HG03135 (cell line): ENCODE measurements around the gene MRPL44.

Experiments used
- ATAC-seq: cut with Tn5 transposase; IDR thresholded peaks from one replicate; pipeline ENCODE4 v1.9.1; 2021; ENCODE audit warnings: mild to moderate bottlenecking, moderate library complexity; ENCODE audit not compliant: unreplicated experiment

MRPL44 gene

DNA sequence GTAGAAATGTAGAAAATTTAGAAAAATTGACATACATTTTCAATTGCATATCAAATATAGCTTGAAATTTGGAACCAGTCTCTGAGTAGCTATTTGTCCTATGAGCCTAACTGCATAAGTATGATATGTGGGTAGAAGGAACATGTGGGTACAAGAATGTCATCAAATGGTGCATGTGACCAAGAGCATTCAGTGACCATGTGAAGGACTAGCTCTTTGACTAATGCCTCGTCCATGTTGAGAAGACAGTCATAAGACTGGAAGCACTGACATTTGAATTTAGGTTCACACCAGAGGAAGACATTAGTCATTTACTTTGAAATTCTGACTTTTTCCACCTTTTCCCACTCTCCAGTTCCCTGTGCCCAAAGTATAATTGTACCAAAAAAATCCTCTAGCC is 12.6 kb downstream of the MRPL44 start:
- ATAC-seq, result no peak

DNA sequence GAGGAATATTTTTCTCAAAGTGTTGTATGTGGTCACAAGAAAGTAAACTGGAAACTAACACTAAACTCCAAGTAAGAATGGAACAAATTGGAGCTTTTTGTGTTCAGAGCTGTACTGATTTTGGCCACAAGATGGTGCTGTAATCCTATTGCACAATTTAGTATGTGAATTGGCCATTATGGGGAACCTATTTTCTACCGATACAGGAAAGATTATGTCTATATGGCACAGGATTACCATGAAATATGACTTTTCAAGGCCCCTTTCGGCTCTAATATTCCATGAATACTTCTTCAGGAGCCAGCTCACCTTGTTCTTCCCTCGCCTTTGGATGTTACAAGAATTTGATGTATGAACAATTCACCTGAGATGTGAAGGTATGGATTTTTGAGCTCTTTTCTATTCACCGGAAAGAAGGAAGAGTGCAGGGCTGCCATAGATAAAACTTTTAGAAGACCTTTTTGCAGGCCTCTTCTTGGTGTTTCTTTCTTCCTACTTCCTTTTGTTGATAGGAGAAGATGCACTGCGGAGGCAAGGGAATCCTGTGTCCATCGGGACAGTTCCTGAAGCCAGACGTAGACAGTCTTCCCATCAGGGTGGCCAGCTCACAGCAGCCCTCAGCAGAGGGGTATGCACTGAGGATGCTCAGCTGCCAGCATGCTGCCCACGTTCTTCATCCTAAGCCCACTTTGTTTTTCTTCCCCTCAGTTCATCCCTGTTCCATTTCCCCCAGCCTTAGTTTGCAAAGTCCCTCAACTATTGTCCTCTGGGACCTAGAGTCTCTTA is 13.3 kb downstream of the MRPL44 start:
- ATAC-seq, result peak; percentile 71

DNA sequence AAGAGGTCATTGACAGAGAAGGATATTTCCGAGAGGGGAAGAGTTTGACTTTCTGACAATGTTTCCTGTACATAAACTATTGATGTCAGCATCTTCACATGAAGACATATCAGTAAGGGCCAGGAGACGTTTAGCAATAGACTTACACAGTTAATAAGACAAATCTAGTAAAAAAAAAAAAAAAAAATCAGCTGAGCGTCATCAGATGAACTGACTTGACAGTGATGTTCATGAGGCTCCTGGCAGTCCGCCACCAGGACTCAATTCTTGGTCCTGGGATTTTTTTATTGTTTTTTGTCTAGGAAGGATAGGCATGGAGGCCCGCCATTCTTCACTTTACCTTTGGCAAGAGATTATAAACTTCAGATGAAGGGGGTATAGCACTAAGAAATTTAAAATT is 14.5 kb downstream of the MRPL44 start:
- ATAC-seq, result no peak

DNA sequence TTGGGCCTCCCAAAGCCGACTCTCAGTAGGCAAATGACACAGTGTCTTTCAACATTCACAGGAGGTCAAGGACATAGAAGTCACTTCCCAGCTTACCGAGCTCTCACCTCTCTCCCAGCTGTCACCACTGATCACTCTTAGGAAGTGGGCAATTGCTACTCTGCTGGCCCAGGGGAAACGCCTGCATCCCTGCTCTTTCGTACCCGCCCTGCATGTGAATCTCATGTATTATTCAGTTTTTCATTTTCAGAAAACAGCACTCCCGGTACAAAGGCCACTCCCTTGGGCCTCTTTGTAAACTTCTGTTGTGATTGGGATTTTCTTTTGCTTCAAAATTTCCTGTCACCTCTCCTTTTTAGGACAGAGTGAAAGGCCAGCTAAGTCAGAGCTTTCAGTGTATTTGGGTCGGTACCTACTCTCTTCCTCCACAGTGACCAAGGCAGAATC is 15.4 kb downstream of the MRPL44 start:
- no peak for ATAC-seq

DNA sequence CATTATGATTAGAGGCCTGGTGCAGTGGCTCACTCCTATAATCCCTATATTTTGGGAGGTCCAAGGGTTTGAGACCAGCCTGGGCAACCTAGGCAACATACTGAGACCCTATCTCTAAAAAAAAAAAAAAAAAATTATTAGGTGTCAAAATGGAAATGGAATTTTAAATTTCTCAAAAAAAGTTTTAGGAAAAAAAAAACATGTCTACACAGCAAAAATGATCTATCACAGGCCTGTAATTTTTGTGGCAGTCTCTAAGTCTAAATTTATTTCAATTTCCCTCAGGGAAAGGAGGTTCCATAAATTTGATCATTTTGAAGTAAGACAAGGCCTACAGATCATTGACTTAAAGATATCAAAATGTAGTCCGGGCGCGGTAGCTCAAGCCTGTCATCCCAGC is 16.3 kb downstream of the MRPL44 start:
- ATAC-seq, result no peak

DNA sequence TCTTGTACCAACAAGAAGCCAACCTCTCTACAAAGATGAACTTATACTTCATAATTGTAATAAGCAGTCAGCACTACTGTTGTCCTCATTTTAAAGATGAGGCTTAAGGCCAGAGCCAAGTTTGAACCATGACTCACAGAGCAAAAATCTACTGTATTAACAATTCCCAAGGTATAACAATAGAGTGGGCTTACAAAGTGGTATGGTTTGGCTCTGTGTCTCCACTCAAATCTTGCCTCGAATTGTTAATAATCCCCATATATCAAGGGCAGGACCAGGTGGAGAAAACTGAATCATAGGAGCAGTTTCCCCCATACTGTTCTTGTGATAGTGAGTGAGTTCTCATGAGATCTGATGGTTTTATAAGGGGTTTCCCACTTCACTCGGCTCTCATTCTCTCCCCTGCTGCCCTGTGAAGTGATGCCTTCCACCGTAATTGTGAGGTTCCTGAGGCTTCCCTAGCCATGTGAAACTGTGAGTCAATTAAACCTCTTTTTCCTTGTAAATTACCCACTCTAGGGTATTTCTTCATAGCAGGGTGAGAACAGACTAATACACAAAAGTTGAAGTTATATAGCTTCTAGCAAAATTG is 19.5 kb downstream of the MRPL44 start:
- no peak for ATAC-seq

DNA sequence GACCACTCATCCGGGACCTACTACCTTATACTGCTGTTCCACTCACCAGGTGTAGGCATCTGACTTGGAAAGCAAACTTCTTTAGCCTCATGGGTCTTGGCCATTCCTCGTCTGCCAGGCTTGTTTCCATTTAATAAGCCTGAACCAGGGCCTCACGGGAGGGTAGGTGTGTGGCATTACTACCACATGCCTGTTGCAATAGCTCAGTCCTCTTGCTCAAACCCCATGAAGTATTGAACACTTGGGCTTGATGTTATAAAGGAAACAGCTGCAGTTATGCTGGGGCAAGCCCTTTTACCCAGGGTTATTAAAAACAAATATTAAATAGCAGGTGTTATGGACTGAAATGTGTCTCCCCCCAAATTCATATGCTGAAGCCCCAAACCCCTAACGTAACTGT is 21.2 kb downstream of the MRPL44 start:
- ATAC-seq, result no peak

DNA sequence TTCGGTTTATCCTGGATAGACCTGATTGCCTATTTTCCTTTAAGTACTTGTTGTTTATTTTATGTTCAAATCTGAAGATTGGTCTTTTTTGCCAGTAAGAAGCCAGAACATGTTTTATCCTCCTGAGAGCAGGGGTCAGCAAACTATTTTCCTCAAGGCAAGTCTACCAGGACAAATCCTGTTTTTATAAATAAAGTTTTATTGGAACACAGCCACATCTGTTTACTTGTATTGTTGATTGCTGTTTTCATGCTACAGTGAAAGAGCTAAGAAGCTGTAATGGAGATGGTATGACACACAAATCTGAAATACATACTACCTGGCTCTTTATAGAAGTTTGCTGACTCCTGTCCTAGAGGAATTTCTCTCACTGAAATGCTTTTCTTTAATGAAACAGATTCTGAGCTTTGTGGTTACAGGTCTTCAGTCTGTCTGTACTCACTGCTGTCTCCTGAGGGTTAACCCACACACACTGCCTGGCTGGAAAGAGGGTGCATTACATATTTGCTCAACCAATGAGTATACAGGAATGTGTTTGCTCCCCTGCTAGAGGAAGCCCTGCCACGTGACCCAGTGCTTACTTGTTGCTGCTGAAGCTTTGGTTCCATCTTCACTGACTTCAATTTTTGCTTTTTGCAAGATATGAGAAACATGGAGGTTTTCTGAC is 22.6 kb downstream of the MRPL44 start:
- no peak for ATAC-seq

DNA sequence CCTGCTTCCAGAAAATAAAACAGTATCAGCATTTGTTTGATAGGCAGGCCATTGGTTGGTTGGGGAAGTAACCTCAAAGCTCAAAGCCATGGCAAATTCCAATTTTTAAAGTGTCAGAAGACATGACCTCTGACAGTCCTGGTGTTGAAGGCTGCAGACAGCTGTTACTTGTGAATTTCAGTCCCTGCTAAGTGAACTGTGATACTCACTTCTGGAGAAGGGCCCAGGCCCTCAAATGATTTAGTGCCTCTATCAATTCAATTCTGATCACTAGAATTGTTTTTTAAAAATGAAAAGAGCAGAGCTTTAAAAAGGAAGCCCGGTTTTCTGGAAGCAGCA is 23.1 kb downstream of the MRPL44 start:
- ATAC-seq, result no peak

DNA sequence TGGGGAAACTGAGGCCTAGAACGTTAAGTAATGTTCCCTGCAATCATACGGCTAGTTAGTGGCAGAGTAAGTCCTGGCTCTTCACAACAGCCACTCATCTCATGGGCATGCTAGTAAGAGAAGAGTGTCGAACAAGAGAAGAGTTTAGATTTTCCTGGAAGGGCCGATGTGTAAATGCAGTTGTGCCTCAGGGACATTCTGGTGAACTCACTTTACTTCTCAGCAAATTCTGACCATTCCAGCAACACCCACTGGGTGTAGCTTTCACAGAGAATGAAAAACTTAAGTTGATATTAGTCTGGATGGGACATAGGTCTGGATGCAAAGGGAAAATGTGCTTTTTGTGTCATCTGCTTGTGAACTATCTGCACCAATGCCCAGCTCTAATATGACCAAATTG is 23.5 kb downstream of the MRPL44 start:
- ATAC-seq, result no peak

DNA sequence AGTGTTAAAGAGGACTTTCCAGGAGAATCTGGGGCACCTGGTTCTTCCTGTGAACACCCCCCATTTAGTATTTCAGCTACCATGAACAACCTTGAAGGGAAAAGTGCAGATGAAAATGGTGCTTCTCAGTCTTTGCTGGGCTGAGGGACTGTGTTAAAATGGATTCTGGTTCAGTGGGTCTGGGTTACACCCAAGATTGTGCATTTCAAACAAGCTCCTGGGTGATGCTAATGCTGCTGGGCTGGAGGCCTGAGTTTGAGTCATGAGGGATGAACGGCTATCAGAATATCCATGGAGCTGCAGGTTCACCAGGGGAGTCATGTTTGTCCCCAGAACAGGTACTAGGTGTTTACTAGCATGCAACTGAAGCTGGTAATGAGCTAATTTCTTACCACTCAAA is 24.0 kb downstream of the MRPL44 start:
- ATAC-seq, result no peak

DNA sequence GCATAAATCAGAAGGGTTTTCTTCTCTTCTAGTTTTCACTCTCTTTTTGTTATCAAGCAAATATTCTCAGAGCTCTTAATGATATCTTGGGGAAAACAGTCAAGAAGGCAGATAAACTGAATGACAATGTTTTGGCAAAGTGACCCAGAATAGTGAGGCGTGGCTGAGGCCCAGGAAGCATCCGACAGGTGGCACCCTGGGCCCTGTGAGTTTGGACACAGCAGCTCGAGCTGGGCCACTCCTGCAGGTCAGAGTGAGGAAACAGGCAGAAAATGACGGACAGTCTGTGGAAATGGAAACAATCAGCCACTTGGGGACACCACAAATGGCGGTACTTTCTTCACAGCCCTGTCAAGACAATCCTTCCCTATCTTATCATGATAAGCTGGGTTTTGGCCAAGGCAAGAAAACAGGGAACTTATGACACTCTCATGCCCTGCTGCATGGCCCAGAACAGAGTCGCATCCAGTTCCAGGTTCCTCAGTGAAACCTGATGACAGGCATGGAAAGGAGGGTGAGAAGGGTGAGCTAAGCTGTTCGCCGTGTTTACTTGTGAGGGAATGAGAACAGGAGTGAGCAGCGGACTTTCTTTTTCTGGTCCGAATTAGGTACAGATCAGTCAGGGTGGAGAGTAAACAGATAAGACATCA is 32.1 kb downstream of the MRPL44 start:
- ATAC-seq, result no peak

DNA sequence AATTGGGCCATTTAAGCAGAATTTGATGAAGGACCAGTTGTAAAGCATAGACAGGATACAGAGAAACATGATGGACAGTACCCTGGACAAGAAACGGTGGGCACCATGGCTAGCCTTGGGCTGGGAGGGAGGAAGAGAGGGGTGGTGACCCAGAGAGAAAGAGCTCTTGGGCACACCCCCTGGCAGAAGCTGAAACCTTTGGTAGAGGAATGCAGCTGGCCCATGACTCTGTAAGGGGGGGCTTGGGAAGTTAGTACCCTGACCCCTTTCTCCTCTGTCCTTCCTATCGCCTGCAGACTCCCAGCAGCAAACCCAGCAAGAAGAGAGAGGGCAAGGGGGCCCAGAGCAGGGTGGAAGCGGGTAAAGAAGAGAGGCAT is 32.6 kb downstream of the MRPL44 start:
- ATAC-seq, result no peak

DNA sequence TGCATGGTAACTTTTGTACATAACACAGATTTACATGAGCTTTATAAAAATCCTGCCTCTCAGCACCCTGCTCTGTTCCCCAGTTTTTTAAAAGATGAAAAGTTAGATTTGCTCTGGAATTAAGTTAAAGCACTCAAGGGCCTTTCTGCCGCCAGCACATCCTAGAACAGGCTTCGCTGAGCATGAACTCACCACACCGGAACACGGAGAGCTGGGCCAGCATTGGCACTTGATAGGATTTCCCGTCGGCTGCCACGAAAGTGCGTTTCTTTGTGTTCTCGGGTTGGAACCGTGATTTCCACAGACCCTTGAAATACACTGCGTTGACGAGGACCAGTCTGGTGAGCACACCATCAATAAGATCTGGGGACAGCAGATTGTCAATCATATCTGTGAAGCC is 34.3 kb downstream of the MRPL44 start:
- no peak for ATAC-seq

DNA sequence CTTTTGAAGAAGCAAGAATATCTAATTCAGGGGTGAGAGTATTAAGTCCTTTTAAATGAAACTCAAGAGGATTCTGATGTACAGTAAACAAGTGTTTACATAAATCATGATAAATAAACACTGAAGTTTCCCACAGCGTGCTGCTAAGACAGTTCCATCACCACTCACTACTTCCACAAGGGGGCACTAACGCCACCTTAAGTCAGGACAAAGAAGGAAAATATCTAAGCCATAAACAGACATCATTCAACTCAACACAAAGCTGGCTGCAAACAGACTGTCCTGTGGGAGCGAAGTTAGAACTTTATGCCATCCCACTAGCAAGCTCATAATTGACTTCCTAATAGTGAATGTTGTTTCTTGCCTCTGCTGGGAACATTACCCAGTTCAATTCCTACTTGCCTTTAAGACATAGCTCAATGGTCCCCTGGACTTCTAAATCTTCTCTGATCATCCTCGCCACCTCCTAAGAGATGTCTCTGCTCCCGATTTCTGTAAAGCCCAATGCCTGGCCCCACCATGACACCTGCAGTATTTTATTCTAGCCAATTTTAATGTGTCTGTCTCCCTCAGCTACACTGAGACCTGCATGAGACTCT is 36.5 kb downstream of the MRPL44 start:
- peak; percentile 71 for ATAC-seq

DNA sequence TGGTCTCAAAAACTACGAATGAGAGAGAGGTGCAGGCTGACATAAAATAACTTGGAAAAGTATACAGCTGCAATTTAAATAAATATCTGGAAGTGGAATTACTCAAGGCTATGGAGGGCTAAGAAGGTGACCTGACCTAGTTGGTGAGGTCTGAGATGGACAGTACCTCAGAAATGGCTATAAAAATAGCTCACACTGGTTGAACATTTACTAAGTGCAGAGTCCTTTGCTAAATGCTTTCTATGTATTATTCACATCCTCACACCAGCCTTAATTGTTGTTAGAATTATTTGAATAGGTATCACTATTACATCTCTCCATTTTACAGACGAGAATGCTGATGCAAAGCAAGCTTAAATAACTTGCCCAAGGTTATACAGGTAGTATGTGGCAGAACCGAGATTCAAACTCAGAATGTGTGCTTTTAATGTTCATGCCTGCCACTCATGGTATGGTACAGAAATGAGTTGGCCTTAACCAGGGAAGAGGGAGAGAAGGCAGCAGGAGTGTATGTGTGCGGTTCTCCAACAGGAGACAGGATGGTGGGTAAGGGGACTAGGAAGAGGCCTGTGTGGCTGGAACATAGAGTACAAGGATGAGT is 37.4 kb downstream of the MRPL44 start:
- no peak for ATAC-seq

DNA sequence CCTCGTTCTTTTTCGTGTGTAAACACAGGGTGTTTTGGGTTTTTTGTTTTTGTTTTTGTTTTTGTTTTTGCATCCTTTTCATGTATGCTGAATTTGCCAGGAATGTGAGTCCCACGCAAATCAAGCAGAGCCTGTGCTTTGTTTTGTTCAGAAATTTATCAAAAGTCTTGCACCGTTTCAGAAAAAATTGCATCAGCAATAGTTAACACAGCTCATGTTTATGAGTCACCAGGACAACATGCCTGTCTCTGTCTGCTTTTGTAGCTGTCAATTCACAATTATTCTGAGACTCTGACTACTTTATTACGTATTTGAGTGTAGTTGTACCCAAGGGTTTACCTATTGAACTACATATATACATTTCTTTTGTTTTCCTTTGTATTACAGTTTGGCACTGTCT is 38.3 kb downstream of the MRPL44 start:
- ATAC-seq, result no peak

DNA sequence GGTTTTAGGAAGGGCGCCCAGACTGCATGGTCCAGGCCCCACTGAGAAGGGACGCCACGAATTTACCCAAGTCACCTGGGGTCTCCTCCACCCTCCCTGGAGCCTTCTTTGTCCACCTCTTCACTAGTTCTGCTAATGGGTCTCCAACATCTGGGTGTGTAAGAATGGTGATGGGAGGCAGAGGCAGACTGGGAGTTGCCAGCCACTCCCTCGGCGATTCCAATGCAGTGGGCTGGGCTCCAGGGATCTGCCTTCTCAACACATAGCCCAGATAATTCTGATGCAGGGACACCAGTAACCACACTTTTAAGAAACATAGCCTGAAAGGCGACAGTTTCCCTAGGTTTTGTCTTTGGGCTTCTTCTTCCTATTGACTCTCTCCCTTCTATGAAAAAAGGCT is 39.1 kb downstream of the MRPL44 start:
- no peak for ATAC-seq

DNA sequence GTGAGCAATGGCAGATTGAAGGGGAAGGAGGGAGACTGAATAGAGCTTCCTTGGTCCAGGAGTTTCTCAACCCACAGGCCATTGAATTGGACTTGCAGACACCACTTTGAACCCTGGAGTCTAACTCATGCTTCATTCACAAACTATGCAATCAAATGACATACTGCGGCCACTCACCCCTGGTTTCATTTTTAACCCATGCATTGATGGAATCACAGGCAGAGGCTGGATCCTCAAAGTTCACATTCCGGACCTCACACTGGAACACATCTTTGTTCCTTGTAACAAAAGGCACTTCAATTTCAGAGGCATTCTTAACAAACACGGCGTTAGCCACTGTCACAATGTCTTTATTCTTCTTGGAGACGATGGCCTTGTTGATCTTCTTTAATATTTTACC is 40.7 kb downstream of the MRPL44 start:
- ATAC-seq, result no peak

DNA sequence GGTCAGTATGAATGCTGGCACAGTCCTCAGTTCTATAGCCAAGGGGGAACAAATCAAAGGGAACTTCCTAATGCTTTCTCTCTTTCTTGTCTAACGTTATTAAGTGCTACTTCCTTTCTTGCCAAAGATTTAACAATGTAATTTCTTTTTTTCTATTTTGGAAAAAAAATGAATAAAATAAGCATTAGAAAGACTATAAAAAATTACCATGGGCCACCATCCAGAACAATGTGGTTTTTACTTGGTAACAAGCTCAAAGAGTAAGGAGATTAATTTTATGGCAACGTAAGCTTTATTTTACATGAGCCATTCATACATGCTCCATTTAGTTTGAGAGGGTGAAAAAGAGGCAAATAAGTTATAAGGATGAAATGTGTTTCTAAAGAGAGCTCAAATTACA is 41.7 kb downstream of the MRPL44 start:
- no peak for ATAC-seq

DNA sequence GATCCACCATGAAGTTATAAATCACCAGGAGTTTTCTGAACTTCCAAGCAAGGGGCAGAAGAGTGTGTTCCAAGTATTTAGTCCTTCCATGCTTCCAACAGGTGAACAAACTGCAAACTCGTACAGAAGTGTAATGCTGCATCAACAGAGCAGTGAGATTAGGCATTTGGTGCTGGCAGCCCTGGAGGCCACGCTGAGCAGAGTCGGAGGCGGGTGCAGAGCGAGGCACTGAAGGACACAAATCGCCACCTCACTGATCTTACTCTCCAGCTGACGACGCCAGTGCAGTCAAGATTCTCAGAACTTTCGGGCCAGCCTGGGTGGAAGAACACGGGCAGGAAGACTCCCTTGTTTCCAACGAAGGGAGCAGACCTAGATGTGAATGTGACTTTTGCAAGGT is 42.6 kb downstream of the MRPL44 start:
- no peak for ATAC-seq
